Endothelial cell of umbilical vein (primary cell): ENCODE measurements around the gene SEMA4D. TPM values are rescaled to one million over a fixed set of nuclear protein-coding genes. Genes with fewer than 3 reads are reported as not detected.

Experiments
- BruUV-seq: library from RNA; stranded (reverse); fragments of 400-500 nt; replicated peaks from 2 replicates; lab custom pipeline; 2021; lab: Mats Ljungman, UMichigan
- CTCF ChIA-PET: fragments of 300-600, 350-600 bp; sonication (Branson Sonifier 250); formaldehyde crosslinking; loops from one replicate; lab custom pipeline; 2021; ENCODE audit warnings: antibody characterized with exemption, inconsistent platforms; lab: Charles Lee
- POLR2A ChIA-PET: fragments of 300-600, 350-600 bp; sonication (Branson Sonifier 250); formaldehyde crosslinking; loops from one replicate; lab custom pipeline; 2021; ENCODE audit warnings: antibody characterized with exemption, inconsistent platforms; lab: Charles Lee
- DNase-seq: peaks from one replicate; pipeline ENCODE4 v3.0.0-alpha.2; 2011; ENCODE audit warnings: low read depth, low spot score
- FAIRE-seq: peaks from 2 replicates; lab custom pipeline; 2011; peaks lifted over from hg19 to GRCh38; lab: Jason Lieb, UNC
- H2AFZ ChIP-seq: 2 replicates; pipeline ENCODE4 v1.6.0; 2012; ENCODE audit warnings: low read depth, low read length, control low read depth, inconsistent platforms
- H3K27ac ChIP-seq: 2 replicates; pipeline ENCODE4 v1.5.1; 2011; ENCODE audit warnings: low read depth, mild to moderate bottlenecking, control low read depth, low read length, moderate library complexity; ENCODE audit not compliant: insufficient read depth
- H3K27me3 ChIP-seq, 2 experiments: 2 replicates each; pipeline versions ENCODE4 v1.6.0 to v1.6.1; 2011; ENCODE audit warnings: low read length in 2 of 2, mixed read lengths in 1 of 2; ENCODE audit not compliant: control insufficient read depth in 2 of 2, insufficient read depth in 2 of 2
- H3K36me3 ChIP-seq, 2 experiments: 2 replicates in 1 of 2; 3 replicates in 1 of 2; pipeline ENCODE4 v1.5.1; 2011; ENCODE audit warnings: low read length in 2 of 2, mild to moderate bottlenecking in 1 of 2, moderate library complexity in 1 of 2; ENCODE audit not compliant: control insufficient read depth in 2 of 2, insufficient read depth in 2 of 2; ENCODE audit errors: extremely low read depth in 1 of 2
- H3K4me1 ChIP-seq: 3 replicates; pipeline ENCODE4 v1.5.1; 2011; ENCODE audit warnings: mild to moderate bottlenecking, low read length; ENCODE audit not compliant: control insufficient read depth, insufficient read depth; ENCODE audit errors: extremely low read depth
- H3K4me2 ChIP-seq: 2 replicates; pipeline ENCODE4 v1.6.1; 2011; ENCODE audit warnings: low read length, control low read depth, mixed read lengths; ENCODE audit not compliant: insufficient read depth
- H3K4me3 ChIP-seq, 3 experiments: fragments of 200-600 bp in 1 of 3; sonication (generic), shearing (Covaris generic) in 1 of 3; replicated peaks in 1 of 3; 2 replicates each; pipeline ENCODE4 v1.5.1; 2011 to 2016; ENCODE audit warnings: control low read depth in 3 of 3, low read length in 3 of 3, mild to moderate bottlenecking in 2 of 3, inconsistent platforms in 1 of 3, low read depth in 1 of 3, moderate library complexity in 1 of 3; ENCODE audit not compliant: insufficient read depth in 1 of 3
- H3K79me2 ChIP-seq: 2 replicates; pipeline ENCODE4 v1.6.0; 2012; ENCODE audit warnings: low read length, inconsistent platforms; ENCODE audit not compliant: control insufficient read depth, insufficient read depth
- H3K9ac ChIP-seq: replicated peaks from 2 replicates; pipeline ENCODE3; 2011; ENCODE audit warnings: low read length, control low read depth; ENCODE audit not compliant: insufficient read depth; ENCODE audit errors: extremely low read depth
- H3K9me1 ChIP-seq: replicated peaks from 3 replicates; pipeline ENCODE4 v1.6.0; 2011; ENCODE audit warnings: mild to moderate bottlenecking, low read length; ENCODE audit not compliant: control insufficient read depth, insufficient read depth; ENCODE audit errors: extremely low read depth
- H3K9me3 ChIP-seq: replicated peaks from 2 replicates; pipeline ENCODE4 v1.5.1; 2012; ENCODE audit warnings: low read length, inconsistent platforms; ENCODE audit not compliant: control insufficient read depth, insufficient read depth
- H4K20me1 ChIP-seq: replicated peaks from 2 replicates; pipeline ENCODE3; 2011; ENCODE audit warnings: mild to moderate bottlenecking, low read length; ENCODE audit not compliant: control insufficient read depth, insufficient read depth; ENCODE audit errors: extremely low read depth
- CTCF ChIP-seq, 2 donors: IDR thresholded peaks; 1 replicate in 1 of 2; 2 replicates in 1 of 2; pipeline ENCODE4 v1.5.1; 2011; ENCODE audit warnings: low read length in 2 of 2, mild to moderate bottlenecking in 2 of 2, moderate library complexity in 2 of 2, control low read depth in 1 of 2, inconsistent platforms in 1 of 2, low read depth in 1 of 2; ENCODE audit not compliant: insufficient read depth in 1 of 2; ENCODE audit errors: extremely low read depth in 1 of 2
- EZH2 ChIP-seq: IDR thresholded peaks from 2 replicates; pipeline ENCODE4 v1.6.1; 2012; ENCODE audit warnings: borderline replicate concordance, low read depth, mild to moderate bottlenecking, moderate library complexity, low read length, inconsistent platforms; ENCODE audit not compliant: severe bottlenecking
- FOS ChIP-seq: IDR thresholded peaks from 2 replicates; pipeline ENCODE4 v1.6.1; 2011; ENCODE audit warnings: mild to moderate bottlenecking, low read length, moderate library complexity, borderline replicate concordance; ENCODE audit not compliant: insufficient read depth
- GATA2 ChIP-seq: IDR thresholded peaks from 2 replicates; pipeline ENCODE4 v1.7.0; 2011; ENCODE audit warnings: low read depth, mild to moderate bottlenecking, moderate library complexity, mixed read lengths, low read length; ENCODE audit not compliant: insufficient read length, insufficient read depth
- MYC ChIP-seq: IDR thresholded peaks from one replicate; pipeline ENCODE4 v1.6.1; 2011; ENCODE audit warnings: mild to moderate bottlenecking, low read depth, low read length
- POLR2A ChIP-seq: IDR thresholded peaks from 2 replicates; pipeline ENCODE4 v1.6.1; 2012; ENCODE audit warnings: low read depth, mild to moderate bottlenecking, control low read depth, low read length
- POLR2AphosphoS5 ChIP-seq: IDR thresholded peaks from 2 replicates; pipeline ENCODE4 v1.6.1; 2012; ENCODE audit warnings: low read depth, mild to moderate bottlenecking, control low read depth, low read length, moderate library complexity; ENCODE audit not compliant: insufficient read depth
- dilution Hi-C: fragments of 300-500 bp; cut with MboI; formaldehyde crosslinking; loops from one replicate; pipeline ENCODE4 v1.15.0; 2019; ENCODE audit warnings: low sequenced_read_pairs; ENCODE audit not compliant: extremely low pct_ligation_motif_present
- intact Hi-C: fragments of 100-400 bp; cut with micrococcal nuclease; formaldehyde crosslinking; loops from one replicate; pipeline ENCODE4 v1.10.0; 2022
- polyA plus RNA-seq, 4 experiments: library from polyadenylated mRNA; depleted of rRNA in 3 of 4; stranded (reverse) in 3 of 4; unstranded in 1 of 4; fragments of >200 nt; gene quantifications; 2 replicates each; pipeline versions ENCODE4 v1.2.1 to v1.2.3, GENCODE V29; 2011 to 2012; ENCODE audit warnings: missing spikeins in 1 of 4
- total RNA-seq: library from RNA; stranded (reverse); gene quantifications from 2 replicates; pipeline ENCODE4 v1.2.3, GENCODE V29; 2021
- TF ChIP-seq, protein P1 (sequence below): IDR thresholded peaks from 2 replicates; pipeline ENCODE4 v1.6.1; 2011; ENCODE audit not compliant: insufficient read depth, insufficient read length

SEMA4D gene
- total and polyA plus RNA-seq, 2 donors (not counting 3 experiments of a cell fraction or from before 2014, with no cell fraction given): 3.9 to 15.7 TPM

DNA sequence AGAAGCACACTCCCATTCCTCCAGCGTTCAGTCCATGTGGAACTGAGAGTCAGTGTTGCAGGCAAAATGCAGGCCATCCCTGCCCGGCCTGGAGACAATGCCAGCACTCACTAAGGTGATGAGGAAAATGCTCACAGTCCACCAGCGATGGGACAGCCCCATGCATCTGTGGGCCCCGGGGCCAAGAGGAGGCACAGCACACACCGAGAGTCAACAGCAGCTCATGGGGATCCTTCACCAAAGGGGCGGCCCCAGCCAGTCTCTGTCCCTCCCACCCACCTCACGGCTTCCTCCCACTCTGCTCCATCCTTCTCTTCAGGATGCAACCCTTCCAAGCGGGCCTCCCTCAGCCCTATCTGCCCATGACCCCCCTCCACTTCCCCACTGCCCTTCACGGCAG lies 6.2 kb downstream of the SEMA4D start:
- dilution Hi-C loops: no loop called here
- no peaks in the 10 kb centered on the region for H3K9me1 ChIP-seq
- intact Hi-C loops: no loop called here
- no peak overlapping the region for H3K9ac ChIP-seq
- CTCF ChIA-PET: no interaction called here
- H3K4me2 ChIP-seq: no peak overlapping the region
- no peak overlapping the region for H3K4me3 ChIP-seq
- TF ChIP-seq EZH2 (no peak), CTCF (IDR thresholded peaks at IDR 0.05; ENCODE audit: extremely low read depth in 1 of 2, insufficient read depth in 1 of 2, low read depth in 1 of 2, low read length in 2 of 2) (no peak), FOS (no peak), MYC (no peak), POLR2A (no peak), POLR2AphosphoS5 (no peak), GATA2 (no peak)
- TF ChIP-seq, protein P1, sequence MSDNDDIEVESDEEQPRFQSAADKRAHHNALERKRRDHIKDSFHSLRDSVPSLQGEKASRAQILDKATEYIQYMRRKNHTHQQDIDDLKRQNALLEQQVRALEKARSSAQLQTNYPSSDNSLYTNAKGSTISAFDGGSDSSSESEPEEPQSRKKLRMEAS: no peak
- H2AFZ ChIP-seq: no peak overlapping the region
- POLR2A ChIA-PET: no interaction called here
- no peaks in the 10 kb centered on the region for H3K9me3 ChIP-seq
- no TSS peak for BruUV-seq
- H4K20me1 ChIP-seq: no peaks in the 10 kb centered on the region
- H3K27me3 ChIP-seq: no peaks in the 10 kb centered on the region
- H3K79me2 ChIP-seq: no peaks in the 10 kb centered on the region
- no peak for DNase-seq
- H3K27ac ChIP-seq: no peak overlapping the region
- FAIRE-seq: no peak
- H3K36me3 ChIP-seq: no peaks in the 10 kb centered on the region
- no peaks in the 10 kb centered on the region for H3K4me1 ChIP-seq
